Kidney (tissue), 14 donors: ENCODE results near the gene ATG2B. TPM values are rescaled to one million over a fixed set of nuclear protein-coding genes. Genes with fewer than 3 reads are reported as not detected.

Experiments
- DNase-seq, 5 donors: peaks; one replicate each; pipeline ENCODE4 v3.0.0-alpha.2; 2013 to 2020
- FAIRE-seq: peaks from 2 replicates; lab custom pipeline; 2012; peaks lifted over from hg19 to GRCh38; lab: Jason Lieb, UNC
- H3K27ac ChIP-seq, 2 donors: one replicate each; pipeline ENCODE4 v1.7.0; 2013; ENCODE audit warnings: low read depth in 2 of 2, low read length in 2 of 2, inconsistent platforms in 1 of 2
- H3K27me3 ChIP-seq: one replicate; pipeline ENCODE4 v1.7.1; 2013; ENCODE audit warnings: low read length, inconsistent platforms; ENCODE audit not compliant: control insufficient read depth, insufficient read depth
- H3K36me3 ChIP-seq, 3 donors: one replicate each; pipeline versions ENCODE4 v1.7.0 to v1.7.1; 2013; ENCODE audit warnings: low read length in 3 of 3, control low read depth in 1 of 3, inconsistent platforms in 1 of 3; ENCODE audit not compliant: insufficient read depth in 3 of 3, control insufficient read depth in 2 of 3
- H3K4me1 ChIP-seq, 3 donors: one replicate each; pipeline versions ENCODE4 v1.7.0 to v1.7.1; 2013; ENCODE audit warnings: low read length in 3 of 3, inconsistent platforms in 1 of 3, low read depth in 1 of 3; ENCODE audit not compliant: control insufficient read depth in 2 of 3, insufficient read depth in 2 of 3
- H3K4me3 ChIP-seq, 3 donors: one replicate each; pipeline versions ENCODE4 v1.7.0 to v1.8.1; 2013; ENCODE audit warnings: low read length in 3 of 3, control low read depth in 1 of 3, inconsistent platforms in 1 of 3
- H3K9ac ChIP-seq, 3 donors: one replicate each; pipeline versions ENCODE4 v1.7.0 to v1.7.1; 2013; ENCODE audit warnings: low read length in 3 of 3, control low read depth in 1 of 3, inconsistent platforms in 1 of 3
- H3K9me3 ChIP-seq, 3 donors: one replicate each; pipeline versions ENCODE4 v1.7.0 to v1.7.1; 2013; ENCODE audit warnings: low read length in 3 of 3, control low read depth in 1 of 3, inconsistent platforms in 1 of 3; ENCODE audit not compliant: control insufficient read depth in 2 of 3, insufficient read depth in 1 of 3
- CTCF ChIP-seq: IDR thresholded peaks from 3 replicates; pipeline ENCODE4 v1.5.1; 2012; ENCODE audit warnings: mild to moderate bottlenecking, moderate library complexity, borderline replicate concordance; ENCODE audit not compliant: insufficient read depth; ENCODE audit errors: extremely low read depth
- intact Hi-C: fragments of 100-400 bp; cut with DNase I; formaldehyde crosslinking; loops from one replicate; pipeline ENCODE4 v1.11.1; 2022
- polyA plus RNA-seq: library from polyadenylated mRNA; stranded (reverse); fragments of 350-450 nt; fragmentation: Illumina TruSeq; extraction: RNeasy Lipid Tissue Mini Kit (QIAGEN cat#74804); gene quantifications from one replicate; pipeline ENCODE4 v1.2.3, GENCODE V29; 2014; ENCODE audit warnings: low read depth, low replicate concordance; ENCODE audit not compliant: insufficient read depth
- total RNA-seq: library from RNA; stranded (reverse); fragmentation: NEBNext Ultra II Directional; extraction: Animal tissue kit (Norgen Biotek cat#: 25700); gene quantifications from one replicate; pipeline ENCODE4 v1.2.1, GENCODE V29; 2021
- donor health status: control.
- donor health status: control.
- donor health status: control.
- donor health status: control.
- donor health status: control.
- donor health status: DM: yes; HTN: yes; CAD: no.
- donor health status: Normal renal cell carcinoma (clear cell type).

Gene ATG2B
- total and polyA plus RNA-seq, 2 donors from 2014 or later = 3.8 to 35.8 TPM

DNA sequence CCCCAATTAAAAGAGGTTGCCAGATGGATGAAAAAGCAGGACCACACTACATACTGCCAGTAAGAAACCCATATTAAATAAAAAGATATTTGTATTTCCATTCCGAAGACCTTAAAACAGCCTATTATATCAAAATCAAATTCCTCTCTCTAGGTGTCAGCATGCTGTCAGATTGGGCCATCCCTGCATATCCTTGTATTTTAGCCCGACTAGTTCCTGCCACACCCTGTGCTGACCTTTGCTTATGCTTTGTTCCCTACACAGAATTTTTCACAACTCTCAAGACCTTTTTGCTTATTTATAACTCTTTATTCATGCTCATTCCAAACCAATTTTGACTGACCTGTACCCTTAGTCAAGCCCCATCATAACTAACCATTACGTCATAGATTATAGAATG, 13.0 kb upstream of the ATG2B start:
- Histone ChIP-seq H3K27ac (no peak overlapping the region), H3K36me3 (no peaks in the 10 kb centered on the region), H3K4me3 (no peak overlapping the region), H3K9ac (no peak overlapping the region), H3K9me3 (no peaks in the 10 kb centered on the region), H3K27me3 (no peaks in the 10 kb centered on the region), H3K4me1 (no peaks in the 10 kb centered on the region)
- no peak for DNase-seq
- no peak for FAIRE-seq
- no peak for TF ChIP-seq CTCF
- intact Hi-C loops = no loop called here

- FAIRE-seq (no peak), DNase-seq (no peak)
- Histone ChIP-seq H3K9ac (no peak overlapping the region), H3K27ac (no peak overlapping the region), H3K36me3 (no peaks in the 10 kb centered on the region), H3K27me3 (no peaks in the 10 kb centered on the region), H3K9me3 (no peaks in the 10 kb centered on the region), H3K4me1 (no peaks in the 10 kb centered on the region), H3K4me3 (no peak overlapping the region)
- TF ChIP-seq CTCF = no peak
- intact Hi-C loops = no loop called here
Observed at GRCh38 chr14:96373538-96373937, 10.4 kb upstream of the ATG2B start.

GRCh38 chr14:96370528-96370927, 7.4 kb upstream of the ATG2B start:
- intact Hi-C loops = no loop called here
- no peak for FAIRE-seq

More at GRCh38 chr14:96370528-96370927, 7.4 kb upstream of the ATG2B start:
- TF ChIP-seq CTCF = no peak
- DNase-seq = no peak
- Histone ChIP-seq H3K4me3 (no peak overlapping the region), H3K27me3 (no peaks in the 10 kb centered on the region), H3K36me3 (no peaks in the 10 kb centered on the region), H3K27ac (no peak overlapping the region), H3K9me3 (no peaks in the 10 kb centered on the region), H3K4me1 (no peaks in the 10 kb centered on the region), H3K9ac (no peak overlapping the region)
